AG10803 (cell line): ENCODE results near the gene SOS2.

ENCODE experiments used
- DNase-seq: peaks from one replicate; pipeline ENCODE4 v3.0.0; 2010; ENCODE audit warnings: low read depth
- H3K4me3 ChIP-seq: 2 replicates; pipeline ENCODE4 v1.5.1; 2011; ENCODE audit warnings: mild to moderate bottlenecking, low read length, control low read depth
- CTCF ChIP-seq: conservative IDR thresholded peaks from 2 replicates; pipeline ENCODE4 v1.5.1; 2011; ENCODE audit warnings: mild to moderate bottlenecking, low read length, control low read depth, inconsistent platforms

Gene SOS2

GRCh38 chr14:50117456-50117855 is 113.9 kb downstream of the SOS2 start:
- no peak for TF ChIP-seq CTCF
- no peak overlapping the region for H3K4me3 ChIP-seq
- DNase-seq = no peak

GRCh38 chr14:50116966-50117365 is 114.4 kb downstream of the SOS2 start:
- peak overlapping the region; percentile 44 for H3K4me3 ChIP-seq
- DNase-seq = no peak
- no peak for TF ChIP-seq CTCF

GRCh38 chr14:50116181-50116956 is 115.0 kb downstream of the SOS2 start, which contains the start of gene VCPKMT:
Gene VCPKMT, minus strand, starts transcription at chr14:50116572. Its CDS starts 20 bp downstream, at chr14:50116552.
- DNase-seq = peak; percentile 86
- H3K4me3 ChIP-seq = peak within 1 kb of the TSS; percentile 94
- no peak for TF ChIP-seq CTCF

- TF ChIP-seq CTCF = no peak
- no peak overlapping the region for H3K4me3 ChIP-seq
- DNase-seq = no peak
Observed at GRCh38 chr14:50113381-50114035, 117.9 kb downstream of the SOS2 start.

- no peak overlapping the region for H3K4me3 ChIP-seq
- TF ChIP-seq CTCF = no peak
- no peak for DNase-seq
Observed at GRCh38 chr14:50110323-50111037, 120.9 kb downstream of the SOS2 start.

- DNase-seq = peak; percentile 18
- H3K4me3 ChIP-seq = no peak overlapping the region
- TF ChIP-seq CTCF = peak; percentile 43
Observed at GRCh38 chr14:50109342-50109741, 122.0 kb downstream of the SOS2 start.
